NCI-H187 treated with DMSO at 0.1 percent for 48 hours (cell line): ENCODE results near the gene SLC9A9.

Experiments used
- DNase-seq: peaks from one replicate; lab custom pipeline; 2025; lab: John Stamatoyannopoulos, UW

The SLC9A9 gene

DNA sequence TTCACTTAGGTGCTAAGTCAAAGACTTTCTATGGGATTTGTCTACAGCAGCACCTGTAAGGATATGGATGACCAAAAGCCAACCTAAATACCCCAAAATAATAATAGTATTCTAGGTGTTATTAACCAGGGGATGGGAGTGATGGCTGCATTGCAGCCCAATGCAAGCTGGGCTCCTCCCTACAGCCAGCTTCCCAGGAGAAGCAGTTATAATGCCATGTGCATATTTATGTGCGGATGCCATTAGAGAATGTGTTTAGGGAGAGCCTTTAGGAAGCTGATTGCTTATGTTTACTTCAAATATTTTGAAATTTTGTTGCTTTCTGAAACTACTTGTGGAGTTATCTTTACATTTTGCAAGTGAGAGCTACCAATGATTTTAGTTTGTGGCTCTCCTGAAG lies 491.4 kb downstream of the SLC9A9 start:
- DNase-seq, result no peak

DNA sequence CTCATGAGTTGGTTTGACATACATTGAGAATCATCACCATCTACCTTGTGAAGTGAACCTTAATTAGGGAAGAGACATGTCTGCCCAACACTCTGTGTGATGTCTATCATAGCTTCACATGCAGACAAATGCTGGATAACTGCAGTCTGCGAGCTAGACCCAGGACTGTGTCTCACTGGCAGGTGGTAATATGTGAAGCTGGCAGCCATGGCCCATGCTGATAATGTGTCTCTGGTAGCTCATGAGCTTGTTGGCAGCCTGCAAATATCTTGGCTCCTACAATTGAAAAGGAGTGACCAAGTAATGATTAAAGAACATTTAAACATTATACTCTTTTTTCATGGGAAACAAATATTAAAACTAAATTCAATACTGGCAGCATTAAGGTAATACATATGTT lies 493.9 kb downstream of the SLC9A9 start:
- no peak for DNase-seq

DNA sequence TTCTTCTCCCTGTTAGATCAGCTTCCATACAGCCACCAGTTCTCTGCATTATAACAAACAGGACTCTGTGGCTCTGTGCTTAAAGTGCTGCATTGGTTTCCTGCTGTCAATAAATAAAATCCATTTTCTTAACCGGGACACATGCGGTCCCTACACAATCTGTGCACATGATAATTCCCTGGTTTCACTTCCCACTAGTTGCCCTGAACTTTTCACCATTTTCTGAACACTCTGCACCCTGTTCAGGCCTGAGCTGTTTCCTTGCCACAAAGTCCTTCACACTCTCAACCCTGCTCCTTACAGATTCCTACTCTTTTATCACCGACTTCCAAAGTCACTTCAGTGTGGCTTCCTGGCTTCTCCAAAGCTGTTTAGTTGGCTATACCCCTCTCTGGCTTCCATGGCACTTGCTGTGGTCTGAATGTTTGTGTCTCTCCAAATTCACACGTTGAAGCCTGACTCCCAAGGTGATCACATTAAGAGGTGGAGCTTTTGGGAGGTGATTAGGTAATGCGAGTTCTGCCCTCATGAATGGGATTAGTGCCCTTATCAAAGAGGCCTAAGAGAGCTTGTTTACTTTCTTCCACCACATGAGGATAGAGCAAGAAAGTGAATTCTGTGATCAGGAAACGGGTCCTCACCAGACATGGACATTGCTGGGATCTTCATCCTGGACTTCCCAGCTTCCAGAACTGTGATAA lies 495.3 kb downstream of the SLC9A9 start:
- no peak for DNase-seq

DNA sequence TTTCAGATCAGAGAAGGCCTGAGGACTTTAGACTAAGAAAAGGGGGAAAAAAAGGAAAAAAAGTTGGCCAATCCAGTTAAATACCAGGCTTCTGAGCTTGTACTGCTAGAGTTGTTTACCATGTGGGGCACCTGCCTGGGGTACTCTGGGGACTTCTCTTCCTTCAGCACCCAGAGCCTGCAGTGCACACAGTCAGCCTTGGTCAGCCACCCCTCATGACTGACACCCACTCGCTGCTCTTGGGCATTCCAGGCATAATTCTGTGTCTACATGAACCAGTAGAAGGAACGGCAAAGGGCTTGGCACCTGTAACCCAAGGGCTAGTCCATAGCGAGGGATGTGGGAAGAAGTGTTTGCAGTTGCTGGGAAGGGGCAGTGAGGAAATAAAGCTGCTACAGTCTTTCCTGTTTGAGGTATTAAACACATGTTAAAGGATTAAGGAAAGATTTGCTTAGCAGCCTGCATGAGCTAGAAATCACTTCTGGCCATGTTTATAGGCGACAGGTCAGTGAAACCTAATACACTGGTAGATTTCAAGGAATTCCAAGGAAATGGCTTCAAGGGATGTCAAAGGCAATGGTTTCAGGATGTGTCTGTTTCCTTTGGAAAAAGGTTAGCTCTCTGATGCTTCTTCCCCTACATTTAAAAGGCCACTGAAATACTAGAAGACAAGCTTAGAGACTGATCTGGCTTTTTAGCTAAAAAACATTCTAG lies 496.2 kb downstream of the SLC9A9 start:
- no peak for DNase-seq

DNA sequence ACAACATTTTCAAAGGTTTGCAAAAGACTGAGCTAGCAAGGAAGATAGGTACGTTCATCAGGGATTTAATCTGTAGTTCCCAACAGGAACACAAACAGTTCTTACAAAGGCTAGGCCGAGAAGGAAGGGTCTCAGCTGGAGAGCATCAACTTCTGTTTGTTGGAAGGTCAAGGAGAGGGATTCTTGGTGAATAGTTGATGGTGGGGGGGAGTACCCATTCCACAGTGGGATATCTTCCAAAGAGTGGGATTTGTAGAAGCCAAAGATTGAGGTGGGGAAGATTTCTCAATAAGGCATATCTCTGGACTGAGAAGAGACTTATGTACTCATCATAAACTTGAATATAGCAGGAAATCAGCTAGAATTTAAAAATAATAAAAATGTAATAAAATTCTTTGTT lies 496.9 kb downstream of the SLC9A9 start:
- DNase-seq, result no peak

DNA sequence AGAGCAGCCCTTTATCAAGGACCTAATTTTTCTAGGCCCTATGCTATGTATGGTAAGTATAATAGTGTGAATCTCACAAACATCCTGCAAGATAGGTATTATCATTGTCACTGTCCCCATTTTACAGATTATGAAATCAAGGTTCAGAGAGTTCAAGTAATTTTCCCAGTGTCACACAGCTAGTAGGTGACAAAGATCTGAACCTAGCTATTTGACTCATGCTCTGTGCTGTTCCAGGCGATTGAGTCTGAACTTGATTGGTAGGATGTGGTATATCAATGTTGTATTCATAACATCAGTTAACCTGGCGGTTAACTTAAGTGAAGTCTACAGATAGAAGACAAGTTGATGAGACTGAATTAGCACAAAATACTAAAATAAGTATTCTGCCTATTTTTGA lies 498.8 kb downstream of the SLC9A9 start:
- DNase-seq, result no peak

DNA sequence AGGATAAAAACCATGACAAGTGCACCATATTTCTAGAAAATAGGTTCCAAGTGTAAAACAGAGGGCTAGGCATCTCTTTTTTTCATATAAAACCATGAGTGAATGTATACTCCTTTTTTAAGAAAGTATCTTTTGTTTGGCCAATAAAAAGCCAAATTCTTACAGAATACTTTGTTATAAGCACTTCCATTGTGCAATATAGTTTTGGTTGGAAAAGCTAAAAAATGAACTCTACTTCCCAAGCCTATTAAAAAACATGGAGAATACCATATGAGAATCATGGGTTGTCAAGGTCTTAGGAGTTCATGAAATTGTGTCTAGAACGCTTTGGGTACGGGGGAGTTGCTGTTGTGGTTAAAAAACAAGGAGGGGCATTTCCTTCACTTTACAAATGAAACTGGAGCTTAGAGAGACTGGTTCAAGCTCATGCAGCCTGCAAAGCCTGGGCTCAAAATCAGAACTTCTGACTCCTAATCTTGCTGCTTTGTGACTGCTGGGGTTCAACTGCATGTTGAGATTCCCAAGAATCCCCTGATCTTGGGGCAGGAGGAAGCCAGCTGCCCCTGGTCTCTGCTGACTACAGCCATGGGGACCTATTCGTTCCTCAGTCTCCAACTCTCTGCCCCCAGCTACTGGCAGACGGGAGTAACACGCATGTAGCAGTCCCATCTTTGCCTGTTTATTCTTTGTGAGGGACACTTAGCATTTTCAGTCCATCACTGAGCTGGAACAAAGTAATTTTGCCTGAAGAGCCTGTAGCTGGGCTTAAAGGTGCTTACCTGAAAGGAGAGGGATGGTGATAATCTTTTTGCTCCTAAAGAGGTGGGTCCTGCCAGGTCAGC lies 499.6 kb downstream of the SLC9A9 start:
- DNase-seq, result no peak

DNA sequence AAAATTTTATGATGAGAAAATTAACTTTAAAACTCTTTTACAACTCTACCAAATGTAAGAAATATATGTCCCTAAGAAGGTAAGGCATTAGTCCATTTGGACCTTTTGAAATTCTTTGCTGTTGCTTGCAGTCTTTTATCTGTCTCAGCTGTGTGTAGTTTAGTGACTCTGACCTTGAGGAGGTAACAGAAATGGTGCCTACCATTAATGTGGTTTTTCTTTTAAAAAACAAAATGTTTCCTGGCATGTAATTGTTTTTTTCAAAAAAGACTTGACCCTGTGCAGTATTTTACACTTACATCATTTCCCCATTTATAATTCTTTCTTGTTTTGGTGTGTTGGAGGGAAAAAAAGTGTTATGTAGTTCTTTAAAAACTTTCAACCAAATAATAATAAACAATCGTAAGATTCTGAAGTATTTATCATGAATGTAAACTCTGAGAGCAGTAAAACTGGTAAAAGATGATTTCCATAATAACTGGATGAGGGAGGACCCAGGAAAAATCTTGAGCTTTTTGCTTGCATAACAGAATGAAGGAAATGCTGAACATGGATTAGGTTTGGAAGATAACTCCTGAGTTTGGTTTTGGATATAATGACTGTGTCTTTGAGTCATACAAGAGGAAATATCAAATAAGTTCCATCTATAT lies 503.6 kb downstream of the SLC9A9 start:
- no peak for DNase-seq

DNA sequence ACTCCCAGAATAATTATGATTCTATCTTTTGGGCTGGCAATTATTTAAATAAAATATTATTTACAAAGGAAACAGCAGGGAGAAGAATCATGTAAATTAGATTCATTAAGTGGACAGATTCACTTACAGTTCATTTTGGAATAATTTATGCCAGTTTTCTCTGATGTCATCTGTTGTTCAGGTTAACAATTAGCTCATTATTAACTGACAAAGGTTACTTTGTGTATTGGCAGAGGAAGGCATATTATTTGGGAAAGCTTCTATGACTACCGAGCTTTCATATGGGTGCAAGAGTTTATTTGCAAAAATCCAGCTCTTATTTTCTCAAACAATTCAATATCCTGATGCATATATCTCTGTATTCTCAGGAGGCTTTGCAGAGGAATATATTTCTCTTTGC lies 504.3 kb downstream of the SLC9A9 start:
- DNase-seq, result no peak

DNA sequence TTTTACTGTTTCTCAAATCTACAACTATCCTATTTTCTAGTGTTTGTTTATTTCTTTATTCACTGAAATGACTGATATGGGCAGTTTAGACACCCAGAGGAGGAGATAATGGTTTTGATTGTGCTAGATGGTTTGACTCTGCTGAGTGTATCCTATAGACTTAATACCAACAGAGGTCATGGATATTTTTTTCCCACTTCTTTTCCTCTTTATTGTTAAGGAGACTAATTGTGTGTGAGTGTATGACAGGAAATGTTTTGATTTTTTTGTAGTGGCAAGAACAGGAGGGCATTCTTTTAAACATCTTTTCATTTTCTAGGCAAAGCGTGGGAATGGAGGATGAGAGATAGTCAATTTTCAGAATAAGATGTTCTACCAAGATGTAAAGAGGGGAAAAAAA lies 505.2 kb downstream of the SLC9A9 start:
- DNase-seq, result no peak

DNA sequence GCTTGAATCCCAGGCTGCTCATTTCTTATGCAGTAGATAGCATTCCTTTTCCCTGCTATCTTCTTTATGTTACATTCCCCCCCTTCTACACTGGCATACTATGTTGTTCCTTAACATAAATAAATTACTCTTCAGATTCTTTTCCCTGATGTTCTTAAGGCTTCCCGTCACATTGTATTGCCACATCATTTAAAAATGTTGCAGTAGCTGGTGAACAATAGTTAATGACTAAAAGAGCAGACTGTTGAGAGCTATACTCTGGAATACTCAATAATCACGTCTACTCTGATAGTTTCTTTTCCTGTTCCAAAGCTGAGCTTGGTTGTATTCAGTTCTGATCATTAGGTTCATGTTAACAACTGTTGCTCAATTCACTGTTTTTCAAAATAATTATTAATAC lies 508.8 kb downstream of the SLC9A9 start:
- DNase-seq, result no peak

DNA sequence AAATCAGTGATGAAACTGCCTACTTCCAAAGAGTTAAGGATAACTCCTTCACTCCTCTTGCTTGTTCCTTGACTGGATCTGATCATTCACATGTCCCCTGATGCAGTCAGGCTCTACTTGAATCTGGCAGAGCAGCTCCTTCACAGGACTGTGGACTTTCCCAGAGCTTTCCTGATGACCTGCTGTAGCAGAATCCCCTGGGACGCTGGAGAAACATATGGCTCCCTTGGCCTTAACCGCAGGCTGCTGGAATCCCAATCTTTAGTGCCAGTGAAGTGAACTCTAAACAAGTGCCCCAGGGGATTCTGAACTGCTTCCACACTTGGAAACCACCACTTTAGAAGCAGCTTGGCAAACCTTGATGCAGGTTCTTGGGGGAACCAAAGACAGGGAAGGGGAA lies 510.9 kb downstream of the SLC9A9 start:
- DNase-seq, result peak; percentile 26

DNA sequence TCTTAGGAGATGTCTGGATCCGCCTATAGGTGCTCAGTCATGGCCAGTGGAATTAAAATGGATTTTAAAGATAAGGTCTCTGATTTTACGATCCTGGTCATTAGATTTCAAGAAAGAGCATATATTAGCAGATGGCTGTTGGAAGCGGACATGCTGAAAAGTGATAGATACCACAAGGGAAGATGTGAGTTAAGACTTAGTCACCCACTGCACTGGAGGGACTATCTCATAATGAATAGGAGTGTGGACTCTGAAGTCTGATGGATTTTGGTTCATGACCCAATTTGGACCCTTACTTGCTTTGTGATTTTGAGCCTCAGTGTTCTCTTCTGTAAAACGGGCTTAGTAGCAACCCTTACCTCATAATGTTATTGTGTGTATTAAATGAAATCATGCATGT lies 514.0 kb downstream of the SLC9A9 start:
- no peak for DNase-seq

DNA sequence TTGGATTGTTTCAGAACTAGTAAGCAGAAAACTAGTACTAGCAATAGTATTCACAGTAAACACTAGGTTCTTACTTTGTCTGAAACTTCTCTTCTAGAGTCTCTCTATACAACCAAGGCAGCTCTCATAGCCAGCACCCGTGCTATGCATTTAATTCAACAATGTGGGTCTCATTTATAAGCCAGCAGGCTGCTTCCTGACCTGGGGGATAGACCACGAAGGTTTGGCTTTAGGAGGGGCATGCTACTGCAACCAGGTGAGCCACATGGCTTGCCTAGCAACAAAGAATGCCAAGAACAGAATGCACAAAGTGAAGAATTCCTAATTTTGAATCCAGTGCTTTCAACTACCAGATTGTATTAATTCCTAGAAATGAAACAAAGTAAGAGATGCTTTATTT lies 514.9 kb downstream of the SLC9A9 start:
- DNase-seq, result no peak

DNA sequence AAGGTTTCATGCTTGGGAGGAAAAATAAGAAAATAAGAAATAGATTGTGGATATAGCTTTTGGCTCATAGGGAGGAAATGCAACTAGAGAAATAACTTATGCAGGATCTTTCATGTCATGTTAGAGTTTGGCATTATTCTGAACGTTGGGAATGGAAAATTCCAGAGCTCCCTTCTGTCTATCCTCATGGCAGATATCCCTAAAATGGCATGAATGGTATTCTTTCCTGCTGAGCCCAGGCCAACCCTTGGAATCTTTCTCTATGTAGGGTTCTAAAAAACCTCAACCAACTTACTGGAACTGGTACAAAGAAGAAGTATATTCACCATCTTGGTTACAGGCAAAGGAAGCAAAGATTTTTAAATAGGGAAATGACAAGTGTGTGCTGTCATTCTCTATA lies 516.2 kb downstream of the SLC9A9 start:
- DNase-seq, result no peak

DNA sequence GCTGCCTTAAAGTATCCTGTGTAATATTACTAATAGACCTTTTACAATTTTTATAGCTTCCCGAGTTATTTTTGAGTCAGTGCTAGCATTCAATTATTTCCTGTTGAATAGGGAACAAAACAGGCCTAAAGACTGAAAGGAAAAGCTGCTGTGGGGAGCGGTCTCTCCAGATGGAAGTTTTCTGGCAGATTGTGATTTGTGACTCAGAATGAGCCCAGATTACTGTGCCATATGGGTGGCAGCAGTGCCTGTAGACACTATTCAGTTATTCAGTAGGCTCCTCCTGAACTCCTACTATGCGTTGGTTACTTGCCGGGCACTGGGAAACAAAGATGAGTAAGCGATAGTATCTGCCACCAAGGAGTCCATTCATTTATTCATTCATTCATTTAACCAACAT lies 516.9 kb downstream of the SLC9A9 start:
- no peak for DNase-seq

DNA sequence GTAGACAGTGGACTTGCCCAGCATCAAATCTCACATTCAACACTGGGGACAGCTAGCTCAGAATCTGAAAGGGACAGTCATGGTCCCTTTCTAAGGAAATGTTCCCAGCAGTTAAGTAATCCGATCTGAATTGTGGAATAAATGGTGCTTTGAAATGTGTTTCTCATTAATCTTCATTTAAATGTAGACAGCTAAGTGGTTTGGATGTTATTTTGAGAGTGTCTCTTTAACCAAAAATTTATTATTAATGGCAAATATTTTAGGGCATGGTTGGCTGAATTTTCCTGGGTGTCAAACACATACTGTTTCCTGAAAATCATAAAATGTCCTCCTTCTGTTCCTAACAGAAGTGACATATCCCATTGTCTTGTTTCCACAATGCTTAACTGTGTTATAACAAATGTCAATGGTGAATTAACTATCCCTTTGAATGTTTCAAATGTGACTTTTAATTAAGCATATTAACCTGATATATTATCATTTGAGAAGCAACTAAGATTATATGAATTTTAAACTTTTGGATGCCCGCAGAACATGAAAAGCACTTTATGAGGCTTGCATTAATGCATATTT lies 517.9 kb downstream of the SLC9A9 start:
- no peak for DNase-seq

DNA sequence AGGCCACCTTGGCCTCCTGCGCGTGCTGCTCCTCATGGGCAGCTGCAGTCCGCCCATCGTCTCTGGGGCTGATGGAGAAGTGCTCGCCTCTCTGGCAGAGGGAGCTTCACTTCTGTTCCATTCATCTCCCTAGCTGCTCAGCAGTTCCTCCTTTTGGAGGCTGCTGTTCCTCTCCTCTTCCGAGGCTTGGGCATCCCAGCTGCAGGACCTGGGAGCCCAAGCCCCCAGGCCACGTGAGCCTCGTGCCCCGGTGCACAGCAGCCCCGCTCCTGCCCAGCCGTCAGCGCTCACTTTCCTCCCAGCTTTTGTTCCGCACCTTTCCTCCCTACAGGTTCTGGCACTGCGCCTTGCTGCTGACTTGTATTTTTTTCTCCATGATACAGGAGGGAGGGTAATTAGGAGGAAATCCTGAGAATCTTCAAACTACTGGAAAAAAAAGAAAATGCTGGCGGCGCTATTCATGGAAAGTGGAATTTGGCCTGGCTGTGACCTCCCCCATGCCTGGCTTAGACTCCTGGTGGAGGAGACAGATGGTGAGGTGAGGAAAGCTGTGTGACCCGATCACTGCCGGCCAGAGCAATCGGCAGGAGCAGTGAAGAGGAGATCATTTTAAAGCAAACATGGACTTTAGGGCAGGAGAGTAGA lies 518.6 kb downstream of the SLC9A9 start:
- DNase-seq, result no peak

DNA sequence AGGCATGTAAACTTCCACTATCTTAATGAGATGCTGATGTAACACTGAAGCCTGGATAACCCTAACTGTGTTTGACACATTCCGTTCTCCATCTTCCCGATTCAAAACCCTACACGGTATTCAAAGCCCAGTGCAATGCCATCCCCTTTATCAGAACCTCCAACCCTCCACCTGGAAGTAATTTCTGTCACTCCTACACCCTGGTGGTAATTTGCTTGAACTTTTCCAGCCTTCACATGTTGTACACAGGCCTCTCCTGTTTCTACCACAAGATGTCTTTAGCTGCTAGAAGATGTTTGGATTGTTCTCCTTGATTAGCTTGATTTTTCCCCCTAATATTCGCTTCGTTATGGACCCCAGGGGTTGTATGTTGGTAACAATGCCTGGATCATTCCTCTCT lies 519.8 kb downstream of the SLC9A9 start:
- DNase-seq, result no peak

DNA sequence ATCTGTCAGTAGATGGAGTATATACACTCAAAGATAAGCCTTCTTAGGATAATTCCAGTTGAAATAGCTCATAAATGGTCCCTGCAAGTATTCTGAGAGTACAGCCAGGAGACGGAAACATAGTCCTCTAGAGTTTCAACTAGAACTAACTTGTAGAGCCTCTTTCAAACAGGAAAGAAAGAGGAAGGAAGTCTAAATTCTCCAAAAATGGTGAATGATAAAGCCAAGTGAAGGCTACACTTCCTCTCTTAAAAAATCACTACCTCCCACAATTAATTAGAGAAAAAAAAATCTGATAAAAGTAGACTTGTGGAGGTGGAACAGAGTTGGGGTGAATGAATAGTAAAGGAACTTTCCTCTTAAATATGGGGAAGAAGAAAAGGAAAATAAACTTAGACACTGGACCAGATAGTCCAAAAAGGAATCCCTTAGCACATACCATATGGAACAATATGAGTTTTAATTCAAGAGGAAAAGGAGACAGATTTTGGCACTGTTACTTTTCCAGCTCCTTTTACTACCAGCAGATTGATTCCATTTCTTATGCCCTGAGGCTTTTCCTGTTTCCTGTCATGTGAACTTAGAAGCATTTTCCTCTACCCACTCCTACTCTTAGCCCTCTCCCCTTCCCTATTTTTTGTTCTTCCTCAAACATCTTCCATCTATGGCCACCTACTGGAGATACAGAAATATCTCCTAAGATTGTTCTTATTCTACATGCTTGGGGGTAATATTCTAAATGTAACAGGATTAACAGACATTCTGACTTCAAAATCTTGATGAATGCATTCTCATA lies 521.1 kb downstream of the SLC9A9 start:
- no peak for DNase-seq
